Uterus (tissue), 4 donors: ENCODE results near the gene ANKUB1. TPM values are rescaled to one million over a fixed set of nuclear protein-coding genes. Genes with fewer than 3 reads are reported as not detected.
A peak's percentile ranks its signal among the peaks of the same experiment; 100 is the strongest.

ENCODE experiments used
- DNase-seq, 2 donors: peaks; one replicate each; pipeline ENCODE4 v3.0.0-alpha.2; 2019 to 2020
- H3K27ac ChIP-seq, 2 donors: fragments of 200-600 bp; sonication (generic); 1 replicate in 1 of 2; 2 replicates in 1 of 2; pipeline ENCODE4 v1.5.1; 2016 to 2018
- H3K27me3 ChIP-seq, 2 donors: fragments of 200-600 bp; sonication (generic); one replicate each; pipeline ENCODE4 v1.5.1; 2018 to 2019; ENCODE audit warnings: control low read depth in 1 of 2
- H3K36me3 ChIP-seq, 2 donors: fragments of 200-600 bp; sonication (generic); one replicate each; pipeline ENCODE4 v1.5.1; 2019; ENCODE audit warnings: control low read depth in 1 of 2
- H3K4me1 ChIP-seq, 2 donors: fragments of 200-600 bp; sonication (generic); one replicate each; pipeline ENCODE4 v1.5.1; 2018 to 2019; ENCODE audit warnings: control low read depth in 1 of 2
- H3K4me3 ChIP-seq, 2 donors: fragments of 200-600 bp; sonication (generic); 1 replicate in 1 of 2; 2 replicates in 1 of 2; pipeline ENCODE4 v1.5.1; 2018 to 2019; ENCODE audit warnings: mild to moderate bottlenecking in 1 of 2
- H3K9me3 ChIP-seq, 2 donors: fragments of 200-600 bp; sonication (generic); one replicate each; pipeline ENCODE4 v1.5.1; 2019; ENCODE audit warnings: control low read depth in 1 of 2
- CTCF ChIP-seq, 4 experiments: fragments of 200-600 bp in 2 of 4; fragments of 450-650 bp in 2 of 4; sonication (generic) in 2 of 4; IDR thresholded peaks; one replicate each; pipeline ENCODE4 v1.5.1; 2016 to 2019; ENCODE audit warnings: antibody characterized with exemption in 4 of 4, mild to moderate bottlenecking in 2 of 4, moderate library complexity in 1 of 4
- POLR2A ChIP-seq, 2 donors: fragments of 450-650 bp; IDR thresholded peaks; one replicate each; pipeline ENCODE4 v1.6.1; 2016; ENCODE audit warnings: antibody characterized with exemption in 2 of 2, mild to moderate bottlenecking in 1 of 2, moderate library complexity in 1 of 2
- intact Hi-C: fragments of 100-400 bp; cut with DNase I; formaldehyde crosslinking; loops from one replicate; pipeline ENCODE4 v1.15.1; 2023; ENCODE audit warnings: low total_unique reads
- total RNA-seq, 4 donors: library from RNA; depleted of rRNA in 3 of 4; stranded (reverse); fragments of >200 nt in 3 of 4; gene quantifications; one replicate each; pipeline versions ENCODE4 v1.1.0 to v1.2.4, GENCODE V29; 2014 to 2023
- donor health status: DM: yes; HTN: yes; CAD: no.

Gene ANKUB1
- total RNA-seq, 4 donors from 2014 or later, result 0.51 to 1.0 TPM; not detected in 2

- Histone ChIP-seq H3K27ac (no peak overlapping the region), H3K36me3 (no peaks in the 10 kb centered on the region), H3K4me1 (no peaks in the 10 kb centered on the region), H3K4me3 (no peak overlapping the region), H3K27me3 (no peaks in the 10 kb centered on the region), H3K9me3 (no peaks in the 10 kb centered on the region)
- intact Hi-C loops, result no loop called here
- TF ChIP-seq POLR2A (IDR thresholded peaks at IDR 0.05) (no peak), CTCF (IDR thresholded peaks at IDR 0.05) (no peak)
- no peak for DNase-seq
Measured at GRCh38 chr3:149819432-149819831, 27.1 kb upstream of the ANKUB1 start.

DNA sequence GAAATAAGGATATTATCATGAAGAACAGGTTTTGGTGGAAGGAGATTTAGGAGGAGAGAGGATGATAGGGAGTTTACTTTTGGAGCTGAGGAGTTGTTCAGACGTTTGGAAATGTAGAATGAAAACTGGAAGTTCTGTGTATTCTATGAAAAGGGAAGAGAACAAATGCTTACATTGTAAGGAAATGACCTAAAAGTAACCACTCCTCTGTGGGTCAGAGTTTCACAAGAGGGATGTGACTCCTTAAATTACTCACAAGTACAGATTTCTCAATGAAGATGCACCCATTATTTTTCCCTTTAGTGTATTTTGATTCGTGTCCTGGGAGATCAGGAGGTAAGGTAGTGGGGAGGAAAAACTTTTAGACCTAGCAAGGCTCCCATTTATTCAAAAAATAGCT lies 24.6 kb upstream of the ANKUB1 start:
- intact Hi-C loops, result no loop called here
- Histone ChIP-seq H3K36me3 (no peaks in the 10 kb centered on the region), H3K27ac (no peak overlapping the region), H3K4me3 (no peak overlapping the region), H3K4me1 (no peaks in the 10 kb centered on the region), H3K27me3 (no peaks in the 10 kb centered on the region), H3K9me3 (no peaks in the 10 kb centered on the region)
- no peak for DNase-seq
- TF ChIP-seq CTCF (IDR thresholded peaks at IDR 0.05) (no peak), POLR2A (IDR thresholded peaks at IDR 0.05) (no peak)

DNA sequence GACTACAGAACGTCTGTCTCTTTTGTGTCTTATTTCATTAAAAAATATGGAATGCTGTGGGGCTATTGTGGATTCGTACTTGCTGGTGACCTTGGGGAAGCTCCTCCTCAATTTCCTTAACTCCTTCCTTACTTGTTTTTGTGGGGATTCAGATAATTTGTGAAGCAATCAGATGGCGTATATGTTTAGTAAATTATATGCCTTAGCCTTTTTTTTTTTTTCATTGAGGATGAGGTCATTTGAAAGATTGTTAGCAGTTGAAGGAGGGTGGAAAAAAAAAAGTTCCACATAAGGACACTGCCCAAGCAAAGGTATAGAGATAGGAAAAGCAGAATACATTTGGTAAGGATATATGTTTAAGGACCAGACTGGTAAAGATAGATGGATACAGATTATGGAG lies 24.0 kb upstream of the ANKUB1 start:
- no peaks in the 10 kb centered on the region for H3K9me3 ChIP-seq

DNA sequence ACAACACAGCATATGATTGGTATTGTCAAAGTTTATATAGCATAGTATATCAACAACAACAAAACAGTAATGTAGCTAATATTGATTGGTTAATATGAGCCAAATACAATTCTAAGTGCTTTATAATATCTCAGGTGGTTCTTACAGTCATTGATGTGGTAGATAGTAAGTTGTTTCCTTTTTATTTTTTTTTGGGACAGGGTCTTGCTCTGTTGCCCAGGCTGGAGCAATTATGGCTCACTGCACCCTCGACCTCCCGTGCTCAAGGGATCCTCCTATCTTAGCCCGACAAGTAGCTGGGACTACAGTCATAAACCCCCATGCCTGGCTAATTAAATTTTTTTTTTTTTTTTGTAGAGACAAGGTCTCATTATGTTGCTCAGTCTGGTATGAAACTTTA lies 23.4 kb upstream of the ANKUB1 start:
- H3K4me3 ChIP-seq, result no peak overlapping the region
- H3K36me3 ChIP-seq, result no peaks in the 10 kb centered on the region
- TF ChIP-seq POLR2A (IDR thresholded peaks at IDR 0.05) (no peak), CTCF (IDR thresholded peaks at IDR 0.05) (no peak)
- no peaks in the 10 kb centered on the region for H3K4me1 ChIP-seq
- intact Hi-C loops, result no loop called here
- H3K9me3 ChIP-seq, result no peaks in the 10 kb centered on the region
- no peaks in the 10 kb centered on the region for H3K27me3 ChIP-seq
- H3K27ac ChIP-seq, result no peak overlapping the region
- DNase-seq, result no peak

More for the DNA sequence above, 24.0 kb upstream of the ANKUB1 start:
- no peaks in the 10 kb centered on the region for H3K36me3 ChIP-seq
- TF ChIP-seq POLR2A (IDR thresholded peaks at IDR 0.05) (no peak), CTCF (IDR thresholded peaks at IDR 0.05) (no peak)
- H3K27ac ChIP-seq, result no peak overlapping the region
- no peak for DNase-seq
- no peaks in the 10 kb centered on the region for H3K27me3 ChIP-seq
- intact Hi-C loops, result no loop called here
- H3K4me1 ChIP-seq, result no peaks in the 10 kb centered on the region
- no peak overlapping the region for H3K4me3 ChIP-seq

DNA sequence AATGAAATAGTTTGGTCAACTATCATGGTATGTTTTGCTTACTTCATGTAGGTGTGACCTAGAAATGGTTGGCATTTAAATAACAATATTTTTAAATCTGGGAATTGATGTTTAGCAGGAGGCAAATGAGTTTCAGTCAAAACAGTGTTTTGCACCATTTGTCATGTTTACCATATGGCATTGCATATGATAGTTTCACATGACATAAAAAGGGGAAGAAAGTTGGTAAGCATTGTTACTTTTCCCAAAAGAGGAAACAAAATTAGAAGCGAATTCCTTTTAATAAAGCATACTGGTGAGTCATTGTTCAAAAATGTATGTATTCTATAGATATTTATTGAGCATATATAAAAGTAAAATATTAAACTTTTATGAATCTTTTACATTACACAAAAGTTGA lies 23.0 kb upstream of the ANKUB1 start:
- TF ChIP-seq POLR2A (IDR thresholded peaks at IDR 0.05) (no peak), CTCF (IDR thresholded peaks at IDR 0.05) (no peak)
- H3K36me3 ChIP-seq, result no peaks in the 10 kb centered on the region
- H3K27ac ChIP-seq, result peak overlapping the region in 1 of 2 donors; percentile 93
- H3K4me3 ChIP-seq, result no peak overlapping the region
- H3K4me1 ChIP-seq, result no peaks in the 10 kb centered on the region
- no peaks in the 10 kb centered on the region for H3K27me3 ChIP-seq
- no peaks in the 10 kb centered on the region for H3K9me3 ChIP-seq
- intact Hi-C loops, result no loop called here
- no peak for DNase-seq
